A549 (cell line): Measurements from ENCODE around the gene DLG2. TPM values are rescaled to one million over a fixed set of nuclear protein-coding genes. Genes with fewer than 3 reads are reported as not detected.

ENCODE experiments used
- ATAC-seq, 2 experiments: fragments of 200-7000 bp in 1 of 2; fragments of >200 bp in 1 of 2; cut with Nextera tagmentation in 1 of 2; cut with Tn5 transposase in 1 of 2; 3 replicates each; pipeline versions ENCODE4 v1.8.0 to v1.9.1; 2018 to 2020; ENCODE audit warnings: mild to moderate bottlenecking in 1 of 2, moderate library complexity in 1 of 2
- CTCF ChIA-PET: fragments of 300-600 bp; sonication (Branson Sonifier 250); formaldehyde crosslinking; extraction: SDS; loops from one replicate; lab custom pipeline; 2021; ENCODE audit warnings: antibody characterized with exemption, inconsistent platforms; lab: Yijun Ruan, JAX
- POLR2A ChIA-PET: fragments of 350-600 bp; formaldehyde crosslinking; extraction: SDS; loops from one replicate; lab custom pipeline; 2021; ENCODE audit warnings: antibody characterized with exemption, inconsistent platforms; lab: Yijun Ruan, JAX
- DNase-seq, 2 experiments: peaks; one replicate each; pipeline versions ENCODE4 v3.0.0 to v3.0.0-alpha.2; 2011 to 2016; ENCODE audit warnings: low read depth in 1 of 2, low spot score in 1 of 2
- FAIRE-seq: peaks from 2 replicates; lab custom pipeline; 2011; peaks lifted over from hg19 to GRCh38; lab: Jason Lieb, UNC
- H3K27ac ChIP-seq, 2 experiments: fragments of >200 bp; sonication (Bioruptor Twin); formaldehyde crosslinking; 3 replicates each; pipeline ENCODE4 v1.5.1; 2016 to 2017
- H3K4me1 ChIP-seq: fragments of >200 bp; sonication (Bioruptor Twin); formaldehyde crosslinking; 3 replicates; pipeline ENCODE4 v1.6.1; 2016
- H3K4me2 ChIP-seq: fragments of >200 bp; sonication (Bioruptor Twin); formaldehyde crosslinking; 3 replicates; pipeline ENCODE4 v1.6.1; 2016
- H3K4me3 ChIP-seq: fragments of >200 bp; sonication (Bioruptor Twin); formaldehyde crosslinking; 3 replicates; pipeline ENCODE4 v1.5.1; 2016
- H3K9me3 ChIP-seq: fragments of >200 bp; sonication (Bioruptor Twin); formaldehyde crosslinking; 3 replicates; pipeline ENCODE4 v1.6.1; 2016
- BCL3 ChIP-seq: fragments of >200 bp; sonication (Bioruptor Twin); formaldehyde crosslinking; IDR thresholded peaks from 3 replicates; pipeline ENCODE4 v1.6.1; 2016
- BHLHE40 ChIP-seq: IDR thresholded peaks from 2 replicates; pipeline ENCODE4 v1.6.1; 2012; ENCODE audit warnings: low read depth, low read length, inconsistent platforms
- CBX8 ChIP-seq: fragments of 200-600 bp; sonication (generic); IDR thresholded peaks from 2 replicates; pipeline ENCODE4 v1.6.1; 2016
- CHD2 ChIP-seq: fragments of 150-350 bp; IDR thresholded peaks from 2 replicates; pipeline ENCODE4 v1.6.1; 2014; ENCODE audit warnings: low read length; ENCODE audit not compliant: partially characterized antibody
- CHD4 ChIP-seq: fragments of 200-600 bp; sonication (generic); IDR thresholded peaks from 2 replicates; pipeline ENCODE4 v1.6.1; 2016; ENCODE audit warnings: antibody characterized with exemption, mild to moderate bottlenecking, borderline replicate concordance
- CTCF ChIP-seq: fragments of >200 bp; sonication (Bioruptor Twin); formaldehyde crosslinking; IDR thresholded peaks from 3 replicates; pipeline ENCODE4 v1.5.1; 2016
- EHMT2 ChIP-seq: fragments of 200-600 bp; sonication (generic); IDR thresholded peaks from 2 replicates; pipeline ENCODE4 v1.6.1; 2016; ENCODE audit warnings: antibody characterized with exemption, low read depth, mild to moderate bottlenecking, moderate library complexity
- ELK1 ChIP-seq: fragments of 150-350 bp; IDR thresholded peaks from 2 replicates; pipeline ENCODE4 v1.6.1; 2014; ENCODE audit warnings: low read depth, mild to moderate bottlenecking, low read length
- ESRRA ChIP-seq: fragments of 150-350 bp; IDR thresholded peaks from 2 replicates; pipeline ENCODE4 v1.6.1; 2014; ENCODE audit warnings: mild to moderate bottlenecking, low read length, borderline replicate concordance
- FOXS1 ChIP-seq: fragments of 250-450 bp; sonication (Bioruptor Pico); IDR thresholded peaks from 2 replicates; pipeline ENCODE4 v1.5.0; 2020; ENCODE audit warnings: mild to moderate bottlenecking, moderate library complexity
- HEYL ChIP-seq: fragments of 250-450 bp; sonication (Bioruptor Pico); IDR thresholded peaks from 2 replicates; pipeline ENCODE4 v1.8.0; 2021; ENCODE audit warnings: mild to moderate bottlenecking, moderate library complexity
- HMGXB4 ChIP-seq: fragments of 250-450 bp; sonication (Bioruptor Pico); IDR thresholded peaks from 2 replicates; pipeline ENCODE4 v1.5.0; 2021; ENCODE audit warnings: mild to moderate bottlenecking, moderate library complexity, borderline replicate concordance
- HOXB5 ChIP-seq: fragments of 250-450 bp; sonication (Bioruptor Pico); IDR thresholded peaks from 2 replicates; pipeline ENCODE4 v1.5.0; 2020; ENCODE audit warnings: mild to moderate bottlenecking, moderate library complexity
- KDM5A ChIP-seq: fragments of 200-600 bp; sonication (generic); IDR thresholded peaks from 2 replicates; pipeline ENCODE4 v1.6.1; 2016; ENCODE audit warnings: antibody characterized with exemption, mild to moderate bottlenecking
- MAFK ChIP-seq: fragments of 450-650 bp; IDR thresholded peaks from 2 replicates; pipeline ENCODE4 v1.6.1; 2014; ENCODE audit not compliant: partially characterized antibody
- NFE2L2 ChIP-seq: fragments of 150-350 bp; conservative IDR thresholded peaks from 2 replicates; pipeline ENCODE4 v1.6.1; 2014; ENCODE audit warnings: low read length
- NR3C1 ChIP-seq: fragments of >200 bp; sonication (Bioruptor Twin); formaldehyde crosslinking; IDR thresholded peaks from 3 replicates; pipeline ENCODE4 v1.6.1; 2017
- PHF8 ChIP-seq: fragments of 200-600 bp; sonication (generic); IDR thresholded peaks from 2 replicates; pipeline ENCODE4 v1.6.1; 2016; ENCODE audit warnings: low read depth, mild to moderate bottlenecking, antibody characterized with exemption, moderate library complexity, borderline replicate concordance
- RCOR1 ChIP-seq: fragments of 150-350 bp; IDR thresholded peaks from 2 replicates; pipeline ENCODE4 v1.6.1; 2014; ENCODE audit warnings: antibody characterized with exemption, low read length, low read depth
- RNF2 ChIP-seq: fragments of 200-600 bp; sonication (generic); IDR thresholded peaks from 2 replicates; pipeline ENCODE4 v1.6.1; 2016; ENCODE audit warnings: low read depth, mild to moderate bottlenecking, antibody characterized with exemption, moderate library complexity, borderline replicate concordance
- SMC3 ChIP-seq: fragments of >200 bp; sonication (Bioruptor Twin); formaldehyde crosslinking; IDR thresholded peaks from 3 replicates; pipeline ENCODE4 v1.6.1; 2018; ENCODE audit warnings: inconsistent platforms
- TP53 ChIP-seq: fragments of 250-450 bp; sonication (Bioruptor Pico); IDR thresholded peaks from 2 replicates; pipeline ENCODE4 v1.5.0; 2021; ENCODE audit warnings: mild to moderate bottlenecking, moderate library complexity
- WGBS: methylation state at CpG from one replicate; pipeline ENCODE4 v1.1.6; 2017; ENCODE audit errors: missing lambda C conversion rate; 5-methylcytosine and 5-hydroxymethylcytosine counted together
- polyA plus RNA-seq, 4 experiments: library from polyadenylated mRNA; depleted of rRNA in 3 of 4; stranded (reverse); fragments of >200 nt; fragmentation: RNase III in 1 of 4; extraction: RNeasy Plus Mini Kit Qiagen cat#74134 plus additional on column Dnase treatment in 1 of 4; gene quantifications; 2 replicates in 3 of 4; 3 replicates in 1 of 4; pipeline ENCODE4 v1.2.3, GENCODE V29; 2011 to 2017

DLG2 gene
- polyA plus RNA-seq, 2 of the 4 experiments (the other 2 are of a cell fraction): 0.26 to 0.79 TPM

- no peak for ATAC-seq
- ChIA-PET POLR2A (no interaction called here), CTCF (no interaction called here)
- no peak for DNase-seq
- Histone ChIP-seq H3K4me3 (no peak overlapping the region), H3K4me2 (no peak overlapping the region), H3K27ac (no peak overlapping the region), H3K4me1 (no peaks in the 10 kb centered on the region), H3K9me3 (no peaks in the 10 kb centered on the region)
- 0% methylated on average over 1 of the region's 1 CpG for WGBS
- no peak for FAIRE-seq
- TF ChIP-seq CBX8: no peak
- no peak for TF ChIP-seq NFE2L2
- TF ChIP-seq BHLHE40: no peak
These were observed 2098.3 kb downstream of the DLG2 start for GRCh38 chr11:83528877-83529276.

- DNase-seq (no peak), ATAC-seq (no peak), FAIRE-seq (no peak)
- POLR2A ChIA-PET: no interaction called here
- H3K4me3 ChIP-seq: no peak overlapping the region
- 0% methylated on average over 1 of the region's 1 CpG for WGBS
- H3K27ac ChIP-seq: no peak overlapping the region
- H3K4me2 ChIP-seq: no peak overlapping the region
- CTCF ChIA-PET: no interaction called here
- H3K4me1 ChIP-seq: no peaks in the 10 kb centered on the region
- no peak for TF ChIP-seq MAFK
- TF ChIP-seq PHF8: no peak
- no peak for TF ChIP-seq RNF2
- TF ChIP-seq KDM5A: no peak
- TF ChIP-seq ESRRA: no peak
- TF ChIP-seq SMC3: no peak
- TF ChIP-seq TP53: no peak
- TF ChIP-seq CHD4: no peak
- no peak for TF ChIP-seq NFE2L2
- no peak for TF ChIP-seq RCOR1
- TF ChIP-seq HEYL: no peak
- TF ChIP-seq BCL3: no peak
- no peak for TF ChIP-seq ELK1
- no peak for TF ChIP-seq FOXS1
- no peak for TF ChIP-seq HOXB5 (CRISPR knock-in tag)
- no peak for TF ChIP-seq EHMT2
- no peak for TF ChIP-seq CHD2
- no peak for TF ChIP-seq NR3C1
- TF ChIP-seq HMGXB4 (CRISPR knock-in tag): no peak
- TF ChIP-seq CTCF: no peak
- H3K9me3 ChIP-seq: no peaks in the 10 kb centered on the region
These were observed 2098.9 kb downstream of the DLG2 start for GRCh38 chr11:83528225-83528624.
